HCT116 (cell line): ENCODE measurements around the gene LRP1. TPM values are rescaled to one million over a fixed set of nuclear protein-coding genes. Genes with fewer than 3 reads are reported as not detected.
A peak's percentile ranks its signal among the peaks of the same experiment; 100 is the strongest.

Experiments
- ATAC-seq: fragments of 200-7000 bp; cut with Tn5 transposase; 2 replicates; pipeline ENCODE4 v1.9.1; 2020; ENCODE audit warnings: mild to moderate bottlenecking, moderate library complexity
- BruUV-seq: library from RNA; stranded (reverse); fragments of 400-500 nt; replicated peaks from 2 replicates; lab custom pipeline; 2021; lab: Mats Ljungman, UMichigan
- CTCF ChIA-PET: fragments of 300-600 bp; sonication (Branson Sonifier 250); formaldehyde crosslinking; loops from one replicate; lab custom pipeline; 2021; ENCODE audit warnings: antibody characterized with exemption; lab: Charles Lee
- POLR2A ChIA-PET: fragments of 300-600, 350-600 bp; sonication (Branson Sonifier 250); formaldehyde crosslinking; loops from one replicate; lab custom pipeline; 2021; ENCODE audit warnings: antibody characterized with exemption; lab: Charles Lee
- RAD21 ChIA-PET, 2 experiments: fragments of 300-600 bp; sonication (Branson Sonifier 250); formaldehyde crosslinking; loops; one replicate each; lab custom pipeline; 2023; ENCODE audit warnings: low total read pairs in 2 of 2; ENCODE audit not compliant: uncharacterized antibody in 2 of 2, unreplicated experiment in 2 of 2, low non-redundant PET in 1 of 2; lab: Charles Lee
- DNase-seq: peaks from one replicate; pipeline ENCODE4 v3.0.0-alpha.2; 2010; ENCODE audit warnings: low read depth, low spot score
- H2AFZ ChIP-seq: fragments of 200-600 bp; shearing (Covaris generic), sonication (generic); 2 replicates; pipeline ENCODE4 v1.6.1; 2017; ENCODE audit warnings: low read depth, mixed run types, mixed read lengths, antibody characterized with exemption, low read length; ENCODE audit not compliant: poor library complexity, severe bottlenecking
- H3K27ac ChIP-seq: 2 replicates; pipeline ENCODE4 v1.5.1; 2012; ENCODE audit warnings: low read depth, low read length
- H3K27me3 ChIP-seq: fragments of 200-600 bp; sonication (generic); 2 replicates; pipeline ENCODE4 v1.6.1; 2016; ENCODE audit warnings: mixed run types, low read length, mixed read lengths; ENCODE audit not compliant: insufficient read depth
- H3K36me3 ChIP-seq, 2 experiments: fragments of 200-500 bp in 1 of 2; fragments of 200-600 bp in 1 of 2; sonication (Bioruptor generic) in 1 of 2; sonication (generic) in 1 of 2; 2 replicates each; pipeline versions ENCODE4 v1.5.1 to v1.6.1; 2014 to 2016; ENCODE audit warnings: low read length in 2 of 2, inconsistent platforms in 1 of 2, mixed read lengths in 1 of 2, mixed run types in 1 of 2; ENCODE audit not compliant: insufficient read depth in 2 of 2, control insufficient read depth in 1 of 2
- H3K4me1 ChIP-seq, 2 experiments: fragments of 200-600 bp in 1 of 2; sonication (generic) in 1 of 2; 2 replicates each; pipeline versions ENCODE4 v1.5.1 to v1.6.1; 2012 to 2017; ENCODE audit warnings: low read length in 2 of 2, inconsistent platforms in 1 of 2, mild to moderate bottlenecking in 1 of 2, mixed read lengths in 1 of 2, mixed run types in 1 of 2, moderate library complexity in 1 of 2; ENCODE audit not compliant: insufficient read depth in 2 of 2, control insufficient read depth in 1 of 2
- H3K4me2 ChIP-seq: fragments of 200-600 bp; sonication (generic); 2 replicates; pipeline ENCODE4 v1.6.1; 2017; ENCODE audit warnings: mixed run types, low read length, mixed read lengths
- H3K4me3 ChIP-seq, 2 experiments: fragments of 200-600 bp in 1 of 2; sonication (generic) in 1 of 2; replicated peaks in 1 of 2; 2 replicates each; pipeline ENCODE4 v1.5.1; 2011 to 2016; ENCODE audit warnings: low read length in 2 of 2, control low read depth in 1 of 2, low read depth in 1 of 2, mild to moderate bottlenecking in 1 of 2, mixed read lengths in 1 of 2, mixed run types in 1 of 2
- H3K79me2 ChIP-seq: fragments of 200-600 bp; sonication (generic); 2 replicates; pipeline ENCODE4 v1.6.1; 2017; ENCODE audit warnings: mild to moderate bottlenecking, mixed run types, low read length, moderate library complexity, mixed read lengths; ENCODE audit not compliant: insufficient read depth
- H3K9ac ChIP-seq: fragments of 200-600 bp; sonication (generic); 2 replicates; pipeline ENCODE4 v1.6.1; 2016; ENCODE audit warnings: low read length, mixed read lengths
- H3K9me2 ChIP-seq: fragments of 200-600 bp; sonication (generic), shearing (Covaris generic); 2 replicates; pipeline ENCODE4 v1.6.1; 2017; ENCODE audit warnings: mixed run types, mild to moderate bottlenecking, moderate library complexity; ENCODE audit not compliant: insufficient read depth
- H3K9me3 ChIP-seq, 2 experiments: fragments of 200-500 bp in 1 of 2; fragments of 200-600 bp in 1 of 2; sonication (Bioruptor generic) in 1 of 2; sonication (generic) in 1 of 2; 2 replicates each; pipeline ENCODE4 v1.6.1; 2014 to 2017; ENCODE audit warnings: low read length in 2 of 2, mixed read lengths in 2 of 2, inconsistent platforms in 1 of 2, low read depth in 1 of 2, mild to moderate bottlenecking in 1 of 2, mixed run types in 1 of 2, moderate library complexity in 1 of 2; ENCODE audit not compliant: control insufficient read depth in 1 of 2, insufficient read depth in 1 of 2
- H4K20me1 ChIP-seq: fragments of 200-600 bp; sonication (generic), shearing (Covaris generic); 2 replicates; pipeline ENCODE4 v1.6.1; 2017; ENCODE audit warnings: mixed run types, mild to moderate bottlenecking, moderate library complexity; ENCODE audit not compliant: insufficient read depth
- EGR1 ChIP-seq: IDR thresholded peaks from 2 replicates; pipeline ENCODE4 v1.6.1; 2012; ENCODE audit warnings: low read depth
- ELF1 ChIP-seq: IDR thresholded peaks from 2 replicates; pipeline ENCODE4 v1.6.1; 2012; ENCODE audit warnings: low read depth, borderline replicate concordance
- EZH2 ChIP-seq: fragments of 200-600 bp; sonication (generic); IDR thresholded peaks from 2 replicates; pipeline ENCODE4 v1.6.1; 2017; ENCODE audit warnings: antibody characterized with exemption, mixed run types
- JUND ChIP-seq: IDR thresholded peaks from 2 replicates; pipeline ENCODE4 v1.6.1; 2012
- POLR2A ChIP-seq: IDR thresholded peaks from 2 replicates; pipeline ENCODE4 v1.7.0; 2011; ENCODE audit warnings: borderline replicate concordance; ENCODE audit not compliant: insufficient read depth, insufficient read length; ENCODE audit errors: extremely low read depth
- POLR2AphosphoS5 ChIP-seq: IDR thresholded peaks from 2 replicates; pipeline ENCODE4 v1.6.1; 2011; ENCODE audit warnings: mild to moderate bottlenecking, low read depth, low read length, moderate library complexity
- SIN3A ChIP-seq: IDR thresholded peaks from 2 replicates; pipeline ENCODE4 v1.6.1; 2012; ENCODE audit warnings: low read depth
- SP1 ChIP-seq: IDR thresholded peaks from 2 replicates; pipeline ENCODE4 v1.6.1; 2012; ENCODE audit warnings: low read depth
- SRF ChIP-seq: IDR thresholded peaks from 2 replicates; pipeline ENCODE4 v1.6.1; 2012; ENCODE audit warnings: low read depth
- TCF7L2 ChIP-seq: IDR thresholded peaks from 2 replicates; pipeline ENCODE4 v1.7.0; 2011; ENCODE audit warnings: borderline replicate concordance, inconsistent platforms; ENCODE audit not compliant: insufficient read depth, insufficient read length; ENCODE audit errors: extremely low read depth
- YY1 ChIP-seq: IDR thresholded peaks from 2 replicates; pipeline ENCODE4 v1.6.1; 2011; ENCODE audit warnings: low read length, low read depth, moderate library complexity, mild to moderate bottlenecking; ENCODE audit not compliant: insufficient replicate concordance; ENCODE audit errors: extremely low read depth
- ZFX ChIP-seq: fragments of 450-650 bp; IDR thresholded peaks from 2 replicates; pipeline ENCODE4 v1.6.1; 2017
- ZNF274 ChIP-seq: fragments of 200-500 bp; sonication (Bioruptor generic); IDR thresholded peaks from 2 replicates; pipeline ENCODE4 v1.6.1; 2014; ENCODE audit warnings: mild to moderate bottlenecking, low read depth, low read length, inconsistent platforms
- intact Hi-C: fragments of 100-400 bp; cut with micrococcal nuclease; formaldehyde crosslinking; loops from 2 replicates; pipeline ENCODE4 v1.10.0; 2022
- total RNA-seq: library from RNA; stranded (reverse); gene quantifications from one replicate; pipeline ENCODE4 v1.2.1, GENCODE V29; 2021; ENCODE audit not compliant: unreplicated experiment
- TF ChIP-seq, protein P1 (sequence below): IDR thresholded peaks from 2 replicates; pipeline ENCODE4 v1.6.1; 2012; ENCODE audit warnings: low read depth
- TF ChIP-seq, protein P2 (sequence below), 3 experiments: fragments of 200-600 bp in 1 of 3; sonication (generic) in 1 of 3; IDR thresholded peaks in 2 of 3; conservative IDR thresholded peaks in 1 of 3; 2 replicates each; pipeline ENCODE4 v1.5.1; 2012 to 2017; ENCODE audit warnings: low read depth in 2 of 3, low read length in 2 of 3, antibody characterized with exemption in 1 of 3, borderline replicate concordance in 1 of 3, control low read depth in 1 of 3, mild to moderate bottlenecking in 1 of 3, mixed read lengths in 1 of 3, mixed run types in 1 of 3, moderate library complexity in 1 of 3; ENCODE audit not compliant: insufficient read depth in 1 of 3
- TF ChIP-seq, protein P3 (sequence below): IDR thresholded peaks from 2 replicates; pipeline ENCODE4 v1.6.1; 2011; ENCODE audit warnings: mild to moderate bottlenecking, low read length, moderate library complexity; ENCODE audit not compliant: insufficient replicate concordance; ENCODE audit errors: extremely low read depth

The LRP1 gene
- total RNA-seq, 1 experiment from 2014 or later, result 12.0 TPM

- BruUV-seq, result no TSS peak
Observed at GRCh38 chr12:57090490-57090889, 37.8 kb upstream of the LRP1 start.

More at GRCh38 chr12:57090490-57090889, 37.8 kb upstream of the LRP1 start:
- no peak for ATAC-seq
- Histone ChIP-seq H3K4me3 (peak overlapping the region; percentile 61 to 90; a peak in 3 of 4 replicates), H3K9me3 (no peaks in the 10 kb centered on the region), H3K36me3 (peaks cover 17 to 31% of the 10 kb centered on the region in 2 experiments; a peak in 3 of 4 replicates), H3K4me2 (peak overlapping the region; percentile 90), H3K79me2 (peaks cover 38% of the 10 kb centered on the region), H3K9ac (peak overlapping the region; percentile 1; the same call in 1 of the 2 replicates), H3K27me3 (no peaks in the 10 kb centered on the region), H3K4me1 (peaks cover 43 to 81% of the 10 kb centered on the region in 2 experiments), H3K27ac (peak overlapping the region; percentile 41), H4K20me1 (no peaks in the 10 kb centered on the region), H2AFZ (no peak overlapping the region), H3K9me2 (no peaks in the 10 kb centered on the region)
- ChIA-PET CTCF (no interaction called here), POLR2A (interaction anchor here (4.8 kb wide), 1 partner anchor 21 kb away, joined by 50 read pairs; the partner anchor contains the start of gene STAT6), RAD21 (no interaction called here)
- no peak for DNase-seq
- TF ChIP-seq EGR1 (no peak), TCF7L2 (no peak), POLR2A (no peak), POLR2AphosphoS5 (no peak), EZH2 (no peak), ZNF274 (no peak), ZFX (no peak), JUND (no peak), ELF1 (no peak), SIN3A (no peak), SP1 (no peak), YY1 (no peak), SRF (no peak)
- TF ChIP-seq, protein P1, sequence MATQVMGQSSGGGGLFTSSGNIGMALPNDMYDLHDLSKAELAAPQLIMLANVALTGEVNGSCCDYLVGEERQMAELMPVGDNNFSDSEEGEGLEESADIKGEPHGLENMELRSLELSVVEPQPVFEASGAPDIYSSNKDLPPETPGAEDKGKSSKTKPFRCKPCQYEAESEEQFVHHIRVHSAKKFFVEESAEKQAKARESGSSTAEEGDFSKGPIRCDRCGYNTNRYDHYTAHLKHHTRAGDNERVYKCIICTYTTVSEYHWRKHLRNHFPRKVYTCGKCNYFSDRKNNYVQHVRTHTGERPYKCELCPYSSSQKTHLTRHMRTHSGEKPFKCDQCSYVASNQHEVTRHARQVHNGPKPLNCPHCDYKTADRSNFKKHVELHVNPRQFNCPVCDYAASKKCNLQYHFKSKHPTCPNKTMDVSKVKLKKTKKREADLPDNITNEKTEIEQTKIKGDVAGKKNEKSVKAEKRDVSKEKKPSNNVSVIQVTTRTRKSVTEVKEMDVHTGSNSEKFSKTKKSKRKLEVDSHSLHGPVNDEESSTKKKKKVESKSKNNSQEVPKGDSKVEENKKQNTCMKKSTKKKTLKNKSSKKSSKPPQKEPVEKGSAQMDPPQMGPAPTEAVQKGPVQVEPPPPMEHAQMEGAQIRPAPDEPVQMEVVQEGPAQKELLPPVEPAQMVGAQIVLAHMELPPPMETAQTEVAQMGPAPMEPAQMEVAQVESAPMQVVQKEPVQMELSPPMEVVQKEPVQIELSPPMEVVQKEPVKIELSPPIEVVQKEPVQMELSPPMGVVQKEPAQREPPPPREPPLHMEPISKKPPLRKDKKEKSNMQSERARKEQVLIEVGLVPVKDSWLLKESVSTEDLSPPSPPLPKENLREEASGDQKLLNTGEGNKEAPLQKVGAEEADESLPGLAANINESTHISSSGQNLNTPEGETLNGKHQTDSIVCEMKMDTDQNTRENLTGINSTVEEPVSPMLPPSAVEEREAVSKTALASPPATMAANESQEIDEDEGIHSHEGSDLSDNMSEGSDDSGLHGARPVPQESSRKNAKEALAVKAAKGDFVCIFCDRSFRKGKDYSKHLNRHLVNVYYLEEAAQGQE, result no peak
- TF ChIP-seq, protein P2, sequence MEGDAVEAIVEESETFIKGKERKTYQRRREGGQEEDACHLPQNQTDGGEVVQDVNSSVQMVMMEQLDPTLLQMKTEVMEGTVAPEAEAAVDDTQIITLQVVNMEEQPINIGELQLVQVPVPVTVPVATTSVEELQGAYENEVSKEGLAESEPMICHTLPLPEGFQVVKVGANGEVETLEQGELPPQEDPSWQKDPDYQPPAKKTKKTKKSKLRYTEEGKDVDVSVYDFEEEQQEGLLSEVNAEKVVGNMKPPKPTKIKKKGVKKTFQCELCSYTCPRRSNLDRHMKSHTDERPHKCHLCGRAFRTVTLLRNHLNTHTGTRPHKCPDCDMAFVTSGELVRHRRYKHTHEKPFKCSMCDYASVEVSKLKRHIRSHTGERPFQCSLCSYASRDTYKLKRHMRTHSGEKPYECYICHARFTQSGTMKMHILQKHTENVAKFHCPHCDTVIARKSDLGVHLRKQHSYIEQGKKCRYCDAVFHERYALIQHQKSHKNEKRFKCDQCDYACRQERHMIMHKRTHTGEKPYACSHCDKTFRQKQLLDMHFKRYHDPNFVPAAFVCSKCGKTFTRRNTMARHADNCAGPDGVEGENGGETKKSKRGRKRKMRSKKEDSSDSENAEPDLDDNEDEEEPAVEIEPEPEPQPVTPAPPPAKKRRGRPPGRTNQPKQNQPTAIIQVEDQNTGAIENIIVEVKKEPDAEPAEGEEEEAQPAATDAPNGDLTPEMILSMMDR (IDR thresholded peaks at IDR 0.05 in 2 of 3, conservative IDR thresholded peaks at IDR 0.05 in 1 of 3; ENCODE audit: borderline replicate concordance in 1 of 3, insufficient read depth in 1 of 3, low read depth in 2 of 3, low read length in 2 of 3), result no peak
- TF ChIP-seq, protein P3, sequence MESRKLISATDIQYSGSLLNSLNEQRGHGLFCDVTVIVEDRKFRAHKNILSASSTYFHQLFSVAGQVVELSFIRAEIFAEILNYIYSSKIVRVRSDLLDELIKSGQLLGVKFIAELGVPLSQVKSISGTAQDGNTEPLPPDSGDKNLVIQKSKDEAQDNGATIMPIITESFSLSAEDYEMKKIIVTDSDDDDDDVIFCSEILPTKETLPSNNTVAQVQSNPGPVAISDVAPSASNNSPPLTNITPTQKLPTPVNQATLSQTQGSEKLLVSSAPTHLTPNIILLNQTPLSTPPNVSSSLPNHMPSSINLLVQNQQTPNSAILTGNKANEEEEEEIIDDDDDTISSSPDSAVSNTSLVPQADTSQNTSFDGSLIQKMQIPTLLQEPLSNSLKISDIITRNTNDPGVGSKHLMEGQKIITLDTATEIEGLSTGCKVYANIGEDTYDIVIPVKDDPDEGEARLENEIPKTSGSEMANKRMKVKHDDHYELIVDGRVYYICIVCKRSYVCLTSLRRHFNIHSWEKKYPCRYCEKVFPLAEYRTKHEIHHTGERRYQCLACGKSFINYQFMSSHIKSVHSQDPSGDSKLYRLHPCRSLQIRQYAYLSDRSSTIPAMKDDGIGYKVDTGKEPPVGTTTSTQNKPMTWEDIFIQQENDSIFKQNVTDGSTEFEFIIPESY, result no peak
- intact Hi-C loops, result no loop called here
